PC-3 (cell line): Measurements from ENCODE around the gene LARP4B. TPM values are rescaled to one million over a fixed set of nuclear protein-coding genes. Genes with fewer than 3 reads are reported as not detected.

ENCODE experiments used
- ATAC-seq: fragments of 200-7000 bp; cut with Tn5 transposase; 2 replicates; pipeline ENCODE4 v1.9.1; 2020; ENCODE audit warnings: mild to moderate bottlenecking, moderate library complexity
- BruUV-seq: library from RNA; stranded (reverse); fragments of 400-500 nt; replicated peaks from 2 replicates; lab custom pipeline; 2021; lab: Mats Ljungman, UMichigan
- CTCF ChIA-PET: fragments of 300-600 bp; sonication (Branson Sonifier 250); formaldehyde crosslinking; loops from one replicate; lab custom pipeline; 2022; ENCODE audit warnings: antibody characterized with exemption; lab: Charles Lee
- POLR2A ChIA-PET: fragments of 300-600 bp; sonication (Branson Sonifier 250); formaldehyde crosslinking; loops from one replicate; lab custom pipeline; 2022; ENCODE audit warnings: antibody characterized with exemption; ENCODE audit not compliant: unreplicated experiment; lab: Charles Lee
- DNase-seq: peaks from one replicate; pipeline ENCODE4 v3.0.0-alpha.2; 2015
- H2AFZ ChIP-seq: fragments of 300-600 bp; sonication (generic); 2 replicates; pipeline ENCODE4 v1.6.0; 2016; ENCODE audit warnings: antibody characterized with exemption, low read length
- H3F3A ChIP-seq: fragments of 300-600 bp; sonication (generic); one replicate; pipeline ENCODE4 v1.6.0; 2017; ENCODE audit warnings: antibody characterized with exemption, low read length, control low read depth, mild to moderate bottlenecking; ENCODE audit not compliant: unreplicated experiment
- H3K27ac ChIP-seq: fragments of 300-600 bp; sonication (generic); 2 replicates; pipeline ENCODE4 v1.5.1; 2016; ENCODE audit warnings: mild to moderate bottlenecking, low read length
- H3K27me3 ChIP-seq: fragments of 300-600 bp; sonication (generic); 2 replicates; pipeline ENCODE4 v1.6.1; 2016; ENCODE audit warnings: low read length, mixed read lengths
- H3K36me3 ChIP-seq: fragments of 300-600 bp; sonication (generic); 2 replicates; pipeline ENCODE4 v1.6.1; 2016; ENCODE audit warnings: low read depth, mixed run types, low read length, mixed read lengths
- H3K4me1 ChIP-seq: fragments of 300-600 bp; sonication (generic); 2 replicates; pipeline ENCODE4 v1.5.1; 2016; ENCODE audit warnings: low read length; ENCODE audit not compliant: insufficient read depth
- H3K4me2 ChIP-seq: fragments of 300-600 bp; sonication (generic); 2 replicates; pipeline ENCODE4 v1.6.0; 2016; ENCODE audit warnings: low read length
- H3K4me3 ChIP-seq: fragments of 300-600 bp; sonication (generic); 2 replicates; pipeline ENCODE4 v1.5.1; 2016; ENCODE audit warnings: mild to moderate bottlenecking, low read length, mixed read lengths
- H3K79me2 ChIP-seq: fragments of 300-600 bp; sonication (generic); 2 replicates; pipeline ENCODE4 v1.6.1; 2017; ENCODE audit warnings: low read length, mixed read lengths
- H3K9ac ChIP-seq: fragments of 300-600 bp; sonication (generic); 2 replicates; pipeline ENCODE4 v1.6.0; 2016; ENCODE audit warnings: mild to moderate bottlenecking, low read length
- H3K9me2 ChIP-seq: fragments of 300-600 bp; sonication (generic); replicated peaks from 2 replicates; pipeline ENCODE4 v1.6.1; 2016; ENCODE audit warnings: mixed run types, low read length, mixed read lengths
- H3K9me3 ChIP-seq: fragments of 300-600 bp; sonication (generic); 2 replicates; pipeline ENCODE4 v1.6.1; 2016; ENCODE audit warnings: low read length, mixed read lengths
- H4K20me1 ChIP-seq: fragments of 300-600 bp; sonication (generic); 2 replicates; pipeline ENCODE4 v1.6.1; 2016; ENCODE audit warnings: low read length, mixed read lengths
- EZH2 ChIP-seq: fragments of 300-600 bp; sonication (generic); IDR thresholded peaks from one replicate; pipeline ENCODE4 v1.6.1; 2017; ENCODE audit warnings: antibody characterized with exemption, mild to moderate bottlenecking, low read length; ENCODE audit not compliant: unreplicated experiment
- EZH2phosphoT487 ChIP-seq: fragments of 300-600 bp; sonication (generic); IDR thresholded peaks from 2 replicates; pipeline ENCODE4 v1.6.1; 2018; ENCODE audit warnings: mild to moderate bottlenecking, antibody characterized with exemption, low read length, borderline replicate concordance
- intact Hi-C: fragments of 100-400 bp; cut with micrococcal nuclease; formaldehyde crosslinking; loops from 2 replicates; pipeline ENCODE4 v1.9.0; 2023
- total RNA-seq: library from RNA; depleted of rRNA; stranded (reverse); fragments of >200 nt; gene quantifications from 2 replicates; pipeline ENCODE4 v1.2.3, GENCODE V29; 2014
- TF ChIP-seq, protein P1 (sequence below): fragments of 300-600 bp; sonication (generic); conservative IDR thresholded peaks from 2 replicates; pipeline ENCODE4 v1.5.1; 2017; ENCODE audit warnings: antibody characterized with exemption, low read depth, mild to moderate bottlenecking, low read length

Gene LARP4B
- total RNA-seq, 1 experiment from 2014 or later: 33.9 TPM

- Histone ChIP-seq H3K27me3 (no peaks in the 10 kb centered on the region), H3K79me2 (peaks cover 23% of the 10 kb centered on the region), H3K4me1 (no peaks in the 10 kb centered on the region), H3K9me3 (no peaks in the 10 kb centered on the region), H3K9me2 (no peaks in the 10 kb centered on the region), H3F3A (no peaks in the 10 kb centered on the region), H3K9ac (no peak overlapping the region), H3K4me2 (no peak overlapping the region), H3K27ac (no peak overlapping the region), H3K36me3 (no peaks in the 10 kb centered on the region), H2AFZ (no peak overlapping the region), H3K4me3 (no peak overlapping the region), H4K20me1 (no peaks in the 10 kb centered on the region)
- intact Hi-C loops: no loop called here
- ChIA-PET POLR2A (no interaction called here), CTCF (no interaction called here)
- TF ChIP-seq, protein P1, sequence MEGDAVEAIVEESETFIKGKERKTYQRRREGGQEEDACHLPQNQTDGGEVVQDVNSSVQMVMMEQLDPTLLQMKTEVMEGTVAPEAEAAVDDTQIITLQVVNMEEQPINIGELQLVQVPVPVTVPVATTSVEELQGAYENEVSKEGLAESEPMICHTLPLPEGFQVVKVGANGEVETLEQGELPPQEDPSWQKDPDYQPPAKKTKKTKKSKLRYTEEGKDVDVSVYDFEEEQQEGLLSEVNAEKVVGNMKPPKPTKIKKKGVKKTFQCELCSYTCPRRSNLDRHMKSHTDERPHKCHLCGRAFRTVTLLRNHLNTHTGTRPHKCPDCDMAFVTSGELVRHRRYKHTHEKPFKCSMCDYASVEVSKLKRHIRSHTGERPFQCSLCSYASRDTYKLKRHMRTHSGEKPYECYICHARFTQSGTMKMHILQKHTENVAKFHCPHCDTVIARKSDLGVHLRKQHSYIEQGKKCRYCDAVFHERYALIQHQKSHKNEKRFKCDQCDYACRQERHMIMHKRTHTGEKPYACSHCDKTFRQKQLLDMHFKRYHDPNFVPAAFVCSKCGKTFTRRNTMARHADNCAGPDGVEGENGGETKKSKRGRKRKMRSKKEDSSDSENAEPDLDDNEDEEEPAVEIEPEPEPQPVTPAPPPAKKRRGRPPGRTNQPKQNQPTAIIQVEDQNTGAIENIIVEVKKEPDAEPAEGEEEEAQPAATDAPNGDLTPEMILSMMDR: no peak
- no TSS peak for BruUV-seq
- DNase-seq (no peak), ATAC-seq (no peak)
Measured at GRCh38 chr10:846126-846685, 85.3 kb downstream of the LARP4B start.

- Histone ChIP-seq H3K27me3 (no peaks in the 10 kb centered on the region), H3K4me1 (no peaks in the 10 kb centered on the region), H3K36me3 (no peaks in the 10 kb centered on the region), H2AFZ (no peak overlapping the region), H3K4me3 (no peak overlapping the region), H3K9me2 (no peaks in the 10 kb centered on the region), H3K9ac (no peak overlapping the region), H3K79me2 (peaks cover 21% of the 10 kb centered on the region), H3K9me3 (no peaks in the 10 kb centered on the region), H3K4me2 (no peak overlapping the region), H3K27ac (no peak overlapping the region), H4K20me1 (no peaks in the 10 kb centered on the region), H3F3A (no peaks in the 10 kb centered on the region)
- TF ChIP-seq EZH2 (no peak), EZH2phosphoT487 (no peak)
- TF ChIP-seq, protein P1: no peak
- ATAC-seq: no peak
- CTCF ChIA-PET: no interaction called here
- DNase-seq: no peak
- intact Hi-C loops: no loop called here
- POLR2A ChIA-PET: no interaction called here
- no TSS peak for BruUV-seq
Measured at GRCh38 chr10:845526-845925, 86.0 kb downstream of the LARP4B start.

GRCh38 chr10:844552-844951 lies 87.0 kb downstream of the LARP4B start:
- ChIA-PET CTCF (no interaction called here), POLR2A (no interaction called here)
- TF ChIP-seq, protein P1: no peak
- TF ChIP-seq EZH2phosphoT487 (no peak), EZH2 (no peak)
- H3F3A ChIP-seq: no peaks in the 10 kb centered on the region
- ATAC-seq (no peak), DNase-seq (no peak)
- H3K79me2 ChIP-seq: peaks cover 12% of the 10 kb centered on the region; the same call in 1 of the 2 replicates
- no peak overlapping the region for H3K27ac ChIP-seq
- no TSS peak for BruUV-seq
- H3K36me3 ChIP-seq: no peaks in the 10 kb centered on the region
- no peaks in the 10 kb centered on the region for H4K20me1 ChIP-seq
- H3K27me3 ChIP-seq: no peaks in the 10 kb centered on the region
- H3K9ac ChIP-seq: no peak overlapping the region
- intact Hi-C loops: no loop called here
- H3K4me2 ChIP-seq: no peak overlapping the region
- no peak overlapping the region for H3K4me3 ChIP-seq
- H3K9me2 ChIP-seq: no peaks in the 10 kb centered on the region
- H3K4me1 ChIP-seq: no peaks in the 10 kb centered on the region
- H2AFZ ChIP-seq: no peak overlapping the region
- H3K9me3 ChIP-seq: no peaks in the 10 kb centered on the region
